ENCODE data around the gene FNIP1. TPM values are rescaled to one million over a fixed set of nuclear protein-coding genes. Genes with fewer than 3 reads are reported as not detected.
"Not testable (repeated sequence)": the region's sequence is repeated elsewhere in the genome, so short reads cannot be mapped to it uniquely, and the experiment has no call there.

FNIP1 gene
- polyA plus RNA-seq, 1 donor = 21.4 TPM

DNA sequence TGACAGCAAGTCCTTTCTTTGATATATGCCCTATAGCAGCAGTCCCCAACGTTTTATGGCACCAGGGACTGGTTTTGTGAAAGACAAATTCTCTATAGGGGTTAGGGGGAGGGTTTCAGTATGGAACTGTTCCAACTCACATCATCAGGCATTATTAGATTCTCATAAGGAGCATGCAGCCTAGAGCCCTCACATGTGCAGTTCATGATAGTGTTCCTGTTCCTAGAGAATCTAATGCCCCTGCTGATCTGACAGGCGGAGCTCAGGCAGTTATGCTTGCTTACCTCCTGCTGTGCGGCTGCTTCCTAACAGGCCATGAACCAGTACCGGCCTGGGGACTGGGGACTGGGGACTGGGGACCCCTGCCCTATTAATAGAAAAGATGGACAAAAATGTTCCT lies 159.1 kb downstream of the FNIP1 start:
- DNase-seq = no peak

DNA sequence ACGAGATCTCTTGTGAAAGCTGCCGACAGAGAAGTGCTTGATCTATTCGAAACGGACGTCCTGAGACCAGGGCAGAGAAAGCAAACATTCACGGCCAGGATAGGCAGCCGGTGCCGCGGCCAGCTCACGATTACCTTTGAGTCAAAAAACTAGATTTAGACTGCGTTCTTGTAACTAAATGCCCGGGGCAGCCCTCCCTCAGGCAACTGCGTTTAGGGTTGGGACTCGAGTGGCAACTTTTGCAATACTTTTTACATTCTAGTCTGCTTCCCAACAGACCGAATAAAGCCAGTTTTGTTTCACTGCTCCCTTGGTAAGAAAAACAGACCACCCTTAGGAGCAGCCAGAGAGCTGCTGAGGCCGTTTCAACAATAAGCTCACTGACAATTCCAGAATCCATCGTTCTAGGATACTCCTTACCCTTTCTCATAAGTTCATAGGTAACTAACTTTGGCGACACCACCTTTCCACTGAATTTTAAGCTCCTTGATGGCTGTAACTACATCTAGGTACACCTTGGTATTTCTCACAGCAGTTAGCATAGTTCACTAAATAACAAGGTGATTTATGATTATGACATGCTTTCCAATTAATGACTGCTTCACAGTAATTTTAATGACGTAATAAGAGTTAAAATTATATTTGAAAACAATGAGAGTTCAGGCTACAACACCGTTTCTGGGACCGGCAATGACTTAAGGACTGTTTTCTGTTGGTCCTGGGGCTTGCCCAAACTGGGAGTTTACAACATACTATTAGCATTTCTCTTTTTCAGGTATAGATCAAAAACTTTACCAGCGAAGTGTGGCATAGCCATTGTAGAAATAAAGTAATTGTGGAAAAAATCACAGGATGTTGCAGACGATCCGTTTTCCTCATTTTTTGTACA lies 160.9 kb downstream of the FNIP1 start:
- peak; percentile 41 for DNase-seq

DNA sequence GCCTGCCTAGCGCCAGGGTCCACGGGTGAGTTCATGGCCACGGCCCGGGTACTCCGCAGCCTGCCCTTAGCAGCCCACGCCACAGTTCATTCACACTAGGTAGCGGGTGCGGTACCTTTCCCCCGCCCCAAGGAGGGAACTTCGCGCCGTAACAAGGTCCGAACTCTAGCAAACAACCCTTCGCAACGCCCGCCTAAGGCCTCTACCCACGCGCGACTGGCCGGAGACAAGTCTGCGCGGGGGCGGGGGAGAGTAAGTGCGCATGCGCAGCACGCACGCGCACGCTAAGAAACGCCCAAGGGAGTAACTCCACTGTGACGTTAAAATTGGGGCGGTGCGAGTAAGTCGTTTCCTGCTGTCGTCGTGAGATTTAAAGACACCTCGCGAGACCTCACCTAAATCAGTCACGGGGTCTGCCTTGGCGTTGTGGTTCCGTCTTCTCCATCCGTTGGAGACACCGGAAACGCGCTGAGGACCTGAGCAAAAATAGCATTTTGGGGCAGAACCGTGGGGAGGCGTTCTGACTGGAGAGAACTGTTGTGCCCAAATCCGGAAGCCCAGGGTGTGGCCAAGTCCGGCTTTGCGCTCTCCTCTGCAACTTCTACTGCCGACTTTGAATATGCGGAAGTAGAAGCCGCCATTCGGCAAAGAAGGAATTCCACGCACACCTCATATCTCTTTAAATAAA lies 161.7 kb downstream of the FNIP1 start, which contains the start of gene RAPGEF6:
Gene RAPGEF6, minus strand, starts transcription at position 234 of the 688 bp plus-strand sequence. Its CDS starts 199 bp downstream, at position 35.
- peak; percentile 100 for DNase-seq

DNA sequence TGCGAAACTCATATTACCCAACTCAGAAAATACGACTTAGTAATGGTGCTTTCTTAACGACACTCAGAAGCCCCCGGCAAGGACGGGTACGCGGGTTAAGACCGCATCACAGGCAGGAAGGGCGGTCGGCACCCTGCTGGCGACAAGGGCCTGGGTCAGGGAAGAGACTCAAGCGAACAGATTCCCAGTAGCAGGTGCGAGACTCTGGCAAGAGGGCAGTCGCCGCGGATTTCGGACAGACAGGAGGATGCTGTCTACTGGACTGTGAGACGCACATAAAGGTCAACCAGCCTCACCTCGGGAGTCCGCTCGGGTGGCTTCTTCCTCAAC lies 162.2 kb downstream of the FNIP1 start:
- peak; percentile 39 for DNase-seq

DNA sequence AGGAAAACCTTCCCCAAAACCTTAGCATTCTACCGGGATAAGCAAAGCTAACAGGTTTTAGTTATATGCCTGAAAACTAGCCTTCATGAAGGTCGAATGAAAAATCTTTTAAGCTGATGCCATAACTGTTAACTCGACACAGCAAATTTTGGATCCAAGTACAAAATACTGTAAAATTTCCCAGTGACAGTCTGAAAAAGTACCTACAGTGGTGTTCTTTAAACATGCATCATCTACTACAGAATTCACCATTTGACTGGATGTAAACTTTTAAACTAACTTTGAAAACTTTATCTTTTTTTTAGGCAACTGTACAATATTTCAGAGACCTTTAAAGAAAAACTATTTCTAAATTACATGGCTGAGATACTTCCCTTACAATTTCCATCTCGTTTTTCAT lies 162.6 kb downstream of the FNIP1 start:
- DNase-seq = no peak

DNA sequence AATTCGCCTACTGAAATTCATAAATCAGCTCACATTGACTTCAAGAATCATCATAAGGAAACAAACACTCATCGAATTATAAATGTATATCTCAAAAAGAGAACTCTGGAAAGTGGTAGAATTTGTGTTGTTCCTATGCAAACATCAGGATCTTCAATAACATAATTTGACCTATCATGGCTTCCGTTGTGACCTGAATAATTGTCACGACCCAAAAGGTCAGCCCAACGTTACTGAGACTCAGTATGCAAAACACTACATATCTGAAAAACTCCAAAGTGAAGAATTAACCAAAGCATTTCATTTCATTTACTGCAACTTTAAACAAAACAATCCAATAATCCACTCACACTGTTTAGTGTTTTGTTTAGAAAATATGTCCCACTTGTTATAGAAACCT lies 163.0 kb downstream of the FNIP1 start:
- no peak for DNase-seq

DNA sequence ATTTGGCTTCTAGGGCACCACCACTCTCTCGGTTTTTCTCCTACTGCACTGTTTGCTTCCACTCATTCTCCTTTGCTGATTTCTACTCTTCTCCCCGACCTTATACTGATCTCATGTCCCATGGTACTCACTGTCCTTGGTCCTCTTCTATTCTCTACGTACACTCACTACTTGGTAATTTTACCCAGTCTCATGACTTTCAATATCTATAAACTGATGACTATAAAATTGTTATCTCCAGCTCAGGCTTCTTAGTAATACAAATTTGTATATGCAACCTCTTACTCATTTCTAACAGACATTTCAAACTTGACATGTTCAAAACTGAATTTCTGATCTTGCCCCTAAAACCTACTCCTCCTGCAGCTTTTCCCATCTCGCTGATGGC lies 165.9 kb downstream of the FNIP1 start:
- no peak for DNase-seq

DNA sequence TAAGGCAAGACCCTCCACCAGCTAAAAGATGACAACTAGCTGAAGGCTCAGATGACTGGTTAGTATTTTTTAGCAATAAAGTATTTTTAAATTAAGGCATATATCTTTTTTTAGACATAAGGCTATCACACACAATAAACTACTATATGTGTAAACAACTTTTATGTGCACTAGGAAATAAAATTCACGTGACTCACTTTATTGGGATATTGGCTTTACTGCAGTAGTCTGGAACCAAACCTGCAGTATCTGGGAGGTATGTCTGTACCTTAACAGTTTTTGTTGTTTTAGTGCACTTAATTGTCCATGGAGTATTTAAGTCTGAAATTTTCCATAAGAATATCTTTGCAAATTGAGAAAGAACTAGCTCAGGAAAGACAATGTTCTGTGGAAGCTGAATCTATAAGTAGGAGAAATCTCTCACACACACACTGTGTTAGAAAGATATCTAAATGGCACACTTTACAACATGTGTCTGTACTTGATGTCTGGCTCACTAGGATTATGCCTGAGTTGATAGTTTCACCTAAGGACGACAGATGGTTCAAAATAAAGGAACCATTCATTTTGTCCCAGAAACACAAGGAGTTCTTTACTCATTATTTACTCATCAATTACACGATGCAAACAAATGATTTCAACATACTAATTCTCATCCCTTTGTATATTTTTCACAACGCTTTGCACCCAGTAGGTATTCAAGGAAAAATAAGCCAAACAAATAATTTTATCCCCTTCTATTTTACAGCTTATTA lies 166.4 kb downstream of the FNIP1 start:
- no peak for DNase-seq

DNA sequence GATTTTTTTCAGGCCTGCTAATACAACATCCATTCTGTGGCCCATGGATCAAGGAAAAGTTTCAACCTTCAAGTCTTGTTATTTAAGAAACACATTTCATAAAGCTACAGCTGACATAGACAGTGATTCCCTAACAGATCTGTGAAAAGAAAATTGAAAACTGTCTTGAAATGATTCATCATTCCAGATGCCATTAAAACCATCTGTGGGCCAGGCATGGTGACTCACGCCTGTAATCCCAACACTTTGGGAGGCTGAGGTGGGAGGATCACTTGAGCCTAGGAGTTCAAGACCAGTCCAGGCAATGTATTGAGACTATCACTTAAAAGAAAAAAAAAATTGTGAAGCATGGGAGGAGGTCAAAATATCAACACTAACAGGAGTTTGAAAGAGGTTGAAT lies 167.8 kb downstream of the FNIP1 start:
- no peak for DNase-seq

DNA sequence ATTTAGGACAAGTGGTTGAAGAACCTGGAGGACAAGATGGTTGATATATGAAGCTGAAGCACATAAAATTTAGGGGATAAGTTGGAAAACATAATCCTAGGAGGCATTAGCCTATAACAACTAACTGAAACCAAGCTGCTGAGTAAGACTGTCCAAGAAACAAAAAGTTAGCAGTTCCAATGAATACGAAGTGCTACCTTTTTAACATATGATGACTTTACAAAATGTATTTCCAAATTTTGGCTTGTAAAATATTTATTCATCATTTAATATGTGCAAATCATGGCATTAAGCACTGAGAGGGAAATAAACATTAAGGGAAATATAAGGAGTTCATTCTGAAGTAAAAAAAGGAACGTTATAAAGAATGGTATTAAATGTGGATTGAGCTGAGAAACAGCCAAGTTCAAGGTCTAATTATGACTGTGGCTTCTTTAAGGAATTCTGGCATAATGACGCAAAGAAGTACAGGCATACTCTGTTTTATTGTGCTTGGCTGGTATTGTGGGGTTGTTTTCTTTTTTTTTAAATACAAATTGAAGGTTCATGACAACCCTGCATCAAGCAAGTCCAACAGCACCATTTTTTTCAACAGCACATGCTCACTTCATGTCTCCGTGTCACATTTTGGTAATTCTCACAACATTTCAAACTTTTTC lies 169.5 kb downstream of the FNIP1 start:
- no peak for DNase-seq

DNA sequence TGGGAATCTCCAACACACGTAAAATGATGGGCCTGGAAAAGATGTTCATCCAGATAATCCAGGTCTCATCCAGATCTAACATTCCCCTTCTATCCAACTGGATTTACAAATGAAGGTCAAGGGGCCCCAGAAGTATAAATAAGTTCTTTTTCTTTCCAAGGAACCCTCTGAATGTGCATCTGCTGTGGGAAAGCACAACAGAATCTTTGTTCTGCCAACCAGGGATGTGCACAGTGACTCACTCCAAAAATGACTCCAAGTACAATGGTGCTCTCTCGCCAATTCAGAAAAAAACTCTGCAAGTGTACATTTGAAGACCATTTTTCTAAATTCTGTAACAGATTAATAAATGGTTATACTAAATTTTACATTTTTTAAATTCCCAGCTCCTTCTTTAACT lies 174.2 kb downstream of the FNIP1 start:
- no peak for DNase-seq

DNA sequence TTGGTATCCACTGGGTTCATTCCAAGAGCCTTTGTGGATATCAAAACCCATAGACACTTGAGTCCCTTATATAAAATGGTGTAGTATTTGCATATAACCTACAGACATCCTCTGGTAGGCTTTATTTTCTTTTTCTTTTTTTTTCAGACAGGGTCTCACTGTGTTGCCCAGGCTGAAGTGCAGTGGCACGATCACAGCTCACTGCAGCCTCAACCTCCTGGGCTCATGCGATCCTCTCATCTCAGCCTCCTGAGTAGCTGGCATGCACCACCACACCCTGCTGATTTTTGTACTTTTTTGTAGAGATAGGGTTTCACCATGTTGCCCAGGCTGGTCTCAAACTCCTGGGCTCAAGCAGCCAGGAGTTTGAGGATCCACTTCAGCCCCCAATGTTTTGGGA lies 175.7 kb downstream of the FNIP1 start:
- not testable (repeated sequence) for DNase-seq

DNA sequence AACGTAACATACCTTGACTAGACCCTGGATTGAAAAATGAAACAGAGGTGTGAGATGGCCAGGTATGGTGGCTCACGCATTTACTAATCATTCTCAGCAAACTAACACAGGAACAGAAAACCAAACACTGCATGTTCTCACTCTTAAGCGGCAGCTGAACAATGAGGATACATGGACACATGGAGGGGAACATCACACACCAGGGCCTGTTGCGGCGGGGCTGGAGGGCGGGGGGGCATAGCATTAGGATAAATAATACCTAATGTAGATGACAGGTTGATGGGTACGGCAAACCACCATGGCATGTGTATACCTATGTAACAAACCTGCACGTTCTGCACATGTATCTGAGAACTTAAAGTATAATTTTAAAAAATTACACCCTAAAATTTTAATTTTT lies 177.7 kb downstream of the FNIP1 start:
- no peak for DNase-seq

DNA sequence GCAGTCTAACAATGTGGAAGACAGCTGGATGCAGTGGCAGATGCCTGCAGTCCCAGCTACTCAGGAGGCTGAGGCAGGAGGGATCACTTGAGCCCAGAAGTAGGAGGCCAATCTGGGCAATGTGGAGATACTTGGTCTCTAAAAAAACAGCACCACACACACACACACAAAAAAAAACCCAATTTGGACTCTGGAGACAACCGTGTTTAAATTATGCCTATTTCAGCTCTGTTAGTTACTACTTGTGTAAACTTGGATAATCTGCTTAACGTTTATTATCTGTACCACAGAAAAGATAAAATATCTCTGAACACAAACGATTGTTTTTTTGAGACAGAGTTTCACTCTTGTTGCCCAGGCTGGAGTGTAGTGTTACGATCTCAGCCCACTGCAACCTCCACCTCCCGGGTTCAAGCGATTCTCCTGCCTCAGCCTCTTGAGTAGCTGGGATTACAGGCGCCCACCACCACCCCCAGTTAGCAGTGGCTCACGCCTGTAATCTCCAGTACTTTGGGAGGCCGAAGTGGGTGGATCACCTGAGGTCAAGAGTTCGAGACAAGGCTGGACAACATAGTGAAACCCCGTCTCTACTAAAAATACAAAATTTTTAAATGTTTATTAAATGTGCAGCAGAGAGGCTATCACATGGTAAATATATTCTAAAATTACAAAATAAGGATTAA lies 179.5 kb downstream of the FNIP1 start:
- no peak for DNase-seq

DNA sequence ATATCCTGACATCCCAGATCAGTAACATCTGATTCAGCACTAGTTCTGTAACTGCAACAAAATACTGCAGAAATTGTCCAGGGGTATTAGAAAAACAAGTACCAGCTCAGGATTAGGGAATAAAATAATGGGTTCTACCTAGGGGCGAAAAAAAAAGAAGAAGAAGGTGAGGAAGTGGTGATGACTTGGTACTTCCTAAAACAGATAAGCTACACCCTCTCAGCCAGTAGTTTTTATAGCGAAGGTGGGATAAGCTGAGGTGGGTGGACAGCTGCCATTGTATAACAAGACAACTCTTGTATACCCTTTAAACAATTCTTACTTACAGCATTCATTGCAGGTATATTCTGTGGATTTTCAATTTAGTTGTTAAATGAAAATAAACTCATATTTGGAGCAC lies 180.9 kb downstream of the FNIP1 start:
- DNase-seq = no peak

DNA sequence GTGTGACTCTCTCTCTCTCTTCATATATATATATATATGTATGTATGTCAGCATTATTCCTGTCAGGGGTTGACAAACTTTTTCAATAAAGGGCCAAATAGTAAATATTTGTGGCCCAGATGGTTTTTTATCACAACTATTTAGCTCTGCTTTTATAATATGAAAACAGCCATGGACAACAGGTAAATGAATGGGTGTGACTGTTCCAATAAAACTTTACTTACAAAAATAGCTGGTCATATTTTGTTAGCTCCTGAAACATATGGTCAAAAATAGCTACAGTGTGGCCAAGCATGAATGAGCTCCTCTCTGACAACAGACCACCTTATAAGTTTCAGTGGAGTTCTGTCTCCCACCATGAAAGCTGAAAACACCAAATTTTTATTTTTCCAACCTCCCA lies 183.4 kb downstream of the FNIP1 start:
- DNase-seq = no peak

DNA sequence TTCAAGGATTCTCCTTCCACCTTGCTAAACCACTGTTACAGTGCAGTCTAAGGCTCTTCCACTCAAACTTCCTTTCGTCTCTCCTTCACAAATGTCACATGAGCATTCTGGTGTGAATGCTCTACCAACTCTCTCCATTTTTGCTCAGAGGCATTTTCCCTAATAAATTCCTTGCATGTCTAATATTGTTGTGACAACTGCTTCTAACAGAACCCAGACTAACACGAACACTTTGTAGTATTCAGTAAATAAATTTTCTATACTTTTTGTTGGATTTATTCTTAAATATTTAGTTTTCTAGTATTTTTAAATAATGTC lies 185.8 kb downstream of the FNIP1 start:
- no peak for DNase-seq

DNA sequence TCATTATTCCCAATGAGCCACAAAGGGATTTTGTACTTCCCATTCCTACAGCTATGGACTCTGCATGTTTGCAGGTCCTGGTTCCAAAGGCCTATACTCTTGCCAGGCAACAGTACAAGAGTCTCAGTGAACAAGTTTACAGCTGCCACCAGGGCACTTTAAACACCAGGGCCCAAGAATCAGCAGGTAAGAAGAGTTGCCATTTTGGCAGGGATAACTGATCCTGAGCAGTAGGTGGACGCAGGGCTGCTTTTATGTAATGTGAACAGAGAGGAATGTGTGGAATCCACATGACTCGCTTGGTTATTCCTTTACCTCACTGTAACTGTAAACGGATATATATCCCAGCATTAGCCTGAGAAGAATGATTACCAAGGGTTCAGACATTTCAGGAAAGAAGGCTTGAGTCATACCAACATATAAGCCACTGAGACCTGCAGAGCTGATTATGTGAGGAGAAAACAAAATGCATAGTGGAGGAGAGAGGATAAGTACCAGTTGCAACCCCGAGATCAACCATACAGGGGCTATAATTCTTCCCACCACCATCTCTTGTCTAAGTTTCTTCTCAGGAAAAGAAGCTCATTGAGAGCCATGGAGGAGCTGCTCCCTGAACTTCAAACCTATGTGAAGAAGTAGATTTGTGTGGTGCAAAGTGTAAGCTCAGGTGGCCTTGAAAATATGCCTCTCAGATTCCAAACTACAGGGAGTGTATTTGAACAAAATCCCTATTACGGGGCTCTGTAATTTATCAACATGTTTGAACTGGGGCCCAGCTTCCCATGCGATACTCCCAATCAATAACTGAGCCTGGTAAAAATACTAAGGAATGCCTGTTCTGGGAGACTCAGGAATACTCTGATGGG lies 186.4 kb downstream of the FNIP1 start:
- peak; percentile 18 for DNase-seq

DNA sequence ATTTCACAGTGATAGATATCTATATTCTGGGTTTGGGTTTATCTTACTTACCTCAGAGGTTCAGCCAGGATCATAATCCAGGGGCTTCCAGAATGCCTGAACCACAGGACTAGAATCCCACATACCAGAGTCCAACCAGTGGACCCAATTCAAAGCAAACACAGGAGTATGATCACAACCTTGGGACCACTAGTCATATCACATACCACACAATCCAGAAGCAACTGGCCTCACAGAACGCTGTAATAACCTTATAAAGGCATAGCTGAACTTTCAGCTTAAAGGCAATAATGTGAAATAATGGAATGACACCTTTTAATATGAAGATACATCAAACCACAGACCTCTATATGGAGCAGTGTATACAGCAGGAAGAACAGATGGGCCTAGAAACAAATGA lies 187.0 kb downstream of the FNIP1 start:
- no peak for DNase-seq

DNA sequence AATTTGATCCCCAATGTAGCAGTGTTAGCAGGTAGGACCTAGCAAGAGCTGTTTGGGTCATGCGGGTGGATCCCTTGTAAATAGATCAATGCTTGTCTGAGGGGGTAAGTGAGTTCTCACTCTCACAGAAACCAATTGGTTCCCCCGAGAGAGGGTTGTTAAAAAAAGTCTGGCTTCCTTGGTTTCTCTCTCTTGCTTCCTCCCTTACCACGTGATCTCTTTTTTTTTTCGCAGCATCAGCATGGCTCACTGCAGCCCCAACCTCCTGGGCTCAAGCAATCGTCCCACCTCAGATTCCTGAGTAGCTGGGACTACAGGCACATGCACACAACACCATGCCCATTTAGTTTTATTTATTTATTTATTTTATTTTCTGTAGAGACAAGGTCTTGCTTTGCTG lies 188.2 kb downstream of the FNIP1 start:
- DNase-seq = no peak
